Bronchial epithelial cell (primary cell): ENCODE data around the gene FGGY. TPM values are rescaled to one million over a fixed set of nuclear protein-coding genes. Genes with fewer than 3 reads are reported as not detected.

ENCODE experiments used
- DNase-seq: peaks from one replicate; pipeline ENCODE4 v3.0.0-alpha.2; 2010; ENCODE audit warnings: low read depth
- FAIRE-seq: peaks from 2 replicates; lab custom pipeline; 2011; peaks lifted over from hg19 to GRCh38; lab: Jason Lieb, UNC
- H3K27me3 ChIP-seq: 2 replicates; pipeline ENCODE4 v1.5.1; 2011; ENCODE audit warnings: low read length; ENCODE audit not compliant: control insufficient read depth, insufficient read depth
- H3K36me3 ChIP-seq: 2 replicates; pipeline ENCODE4 v1.5.1; 2011; ENCODE audit warnings: low read length; ENCODE audit not compliant: control insufficient read depth, insufficient read depth
- H3K4me3 ChIP-seq: 2 replicates; pipeline ENCODE4 v1.5.1; 2011; ENCODE audit warnings: mild to moderate bottlenecking, low read depth, low read length, control low read depth
- total RNA-seq: library from RNA; depleted of rRNA; stranded (reverse); fragments of >200 nt; gene quantifications from 2 replicates; pipeline ENCODE4 v1.2.1, GENCODE V29; 2014
- TF ChIP-seq, protein P1 (sequence below): IDR thresholded peaks from 2 replicates; pipeline ENCODE4 v1.5.1; 2011; ENCODE audit warnings: mild to moderate bottlenecking, moderate library complexity, low read length, control low read depth, inconsistent platforms; ENCODE audit not compliant: insufficient read depth, severe bottlenecking

The FGGY gene
- total RNA-seq, 1 donor from 2014 or later = 20.0 TPM

GRCh38 chr1:59701376-59701775 lies 404.5 kb downstream of the FGGY start:
- no peak for DNase-seq
- no peaks in the 10 kb centered on the region for H3K27me3 ChIP-seq
- FAIRE-seq = no peak
- TF ChIP-seq, protein P1, sequence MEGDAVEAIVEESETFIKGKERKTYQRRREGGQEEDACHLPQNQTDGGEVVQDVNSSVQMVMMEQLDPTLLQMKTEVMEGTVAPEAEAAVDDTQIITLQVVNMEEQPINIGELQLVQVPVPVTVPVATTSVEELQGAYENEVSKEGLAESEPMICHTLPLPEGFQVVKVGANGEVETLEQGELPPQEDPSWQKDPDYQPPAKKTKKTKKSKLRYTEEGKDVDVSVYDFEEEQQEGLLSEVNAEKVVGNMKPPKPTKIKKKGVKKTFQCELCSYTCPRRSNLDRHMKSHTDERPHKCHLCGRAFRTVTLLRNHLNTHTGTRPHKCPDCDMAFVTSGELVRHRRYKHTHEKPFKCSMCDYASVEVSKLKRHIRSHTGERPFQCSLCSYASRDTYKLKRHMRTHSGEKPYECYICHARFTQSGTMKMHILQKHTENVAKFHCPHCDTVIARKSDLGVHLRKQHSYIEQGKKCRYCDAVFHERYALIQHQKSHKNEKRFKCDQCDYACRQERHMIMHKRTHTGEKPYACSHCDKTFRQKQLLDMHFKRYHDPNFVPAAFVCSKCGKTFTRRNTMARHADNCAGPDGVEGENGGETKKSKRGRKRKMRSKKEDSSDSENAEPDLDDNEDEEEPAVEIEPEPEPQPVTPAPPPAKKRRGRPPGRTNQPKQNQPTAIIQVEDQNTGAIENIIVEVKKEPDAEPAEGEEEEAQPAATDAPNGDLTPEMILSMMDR = no peak
- H3K4me3 ChIP-seq = no peak overlapping the region
- H3K36me3 ChIP-seq = no peaks in the 10 kb centered on the region

- Histone ChIP-seq H3K36me3 (no peaks in the 10 kb centered on the region), H3K27me3 (no peaks in the 10 kb centered on the region), H3K4me3 (no peak overlapping the region)
- TF ChIP-seq, protein P1 = no peak
- DNase-seq = peak; percentile 24
- no peak for FAIRE-seq
Observed at GRCh38 chr1:59703226-59703917, 406.5 kb downstream of the FGGY start.

GRCh38 chr1:59703918-59704378 lies 407.1 kb downstream of the FGGY start:
- Histone ChIP-seq H3K36me3 (no peaks in the 10 kb centered on the region), H3K27me3 (no peaks in the 10 kb centered on the region), H3K4me3 (no peak overlapping the region)
- DNase-seq (no peak), FAIRE-seq (no peak)
- TF ChIP-seq, protein P1 = no peak

GRCh38 chr1:59704716-59705115 lies 407.8 kb downstream of the FGGY start:
- no peak for FAIRE-seq
- no peak for DNase-seq
- TF ChIP-seq, protein P1 = no peak

DNA sequence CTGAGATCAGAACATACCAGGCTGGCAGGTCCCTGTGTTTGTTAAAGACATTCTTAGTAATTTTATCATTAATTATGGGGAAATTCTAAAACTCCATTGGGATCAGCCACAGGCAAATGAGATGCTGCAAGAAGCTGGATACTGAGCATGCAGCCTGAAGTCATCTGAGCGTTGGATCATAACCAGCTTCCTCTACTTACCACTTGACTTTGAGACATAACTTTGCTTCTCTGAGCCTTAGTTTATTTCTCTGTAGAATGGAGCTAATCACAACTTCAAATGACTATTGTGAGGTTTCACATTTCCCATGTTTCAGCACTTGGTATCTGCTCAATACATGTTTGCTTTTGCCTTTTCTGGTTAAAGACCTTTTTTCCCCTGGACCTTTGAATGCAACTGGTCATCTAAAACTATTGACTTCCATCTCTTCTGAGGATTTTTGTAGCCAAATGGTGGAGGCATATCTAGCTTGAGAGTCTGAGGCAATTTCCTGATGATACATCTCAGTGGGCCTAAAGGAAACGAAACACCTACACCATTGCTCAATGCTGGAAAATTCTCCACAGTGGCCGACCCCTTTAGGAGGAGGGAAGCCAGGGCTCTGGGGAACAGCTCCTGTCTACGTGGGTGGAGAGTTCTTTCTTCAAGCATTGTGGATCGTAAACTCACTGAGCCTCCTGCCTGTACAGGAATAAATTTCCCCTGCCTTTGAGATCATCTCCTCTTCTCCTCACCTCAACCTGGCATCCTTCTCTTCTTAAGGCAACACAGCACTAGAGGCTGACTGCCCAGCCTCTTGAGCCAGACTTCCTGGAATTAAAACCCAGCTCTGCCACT lies 408.8 kb downstream of the FGGY start:
- Histone ChIP-seq H3K27me3 (no peaks in the 10 kb centered on the region), H3K4me3 (no peak overlapping the region), H3K36me3 (no peaks in the 10 kb centered on the region)
- FAIRE-seq (no peak), DNase-seq (peak; percentile 88)
- TF ChIP-seq, protein P1 = no peak

More at GRCh38 chr1:59704716-59705115, 407.8 kb downstream of the FGGY start:
- no peaks in the 10 kb centered on the region for H3K27me3 ChIP-seq
- H3K4me3 ChIP-seq = no peak overlapping the region
- no peaks in the 10 kb centered on the region for H3K36me3 ChIP-seq
